Activated naive CD8-positive, alpha-beta T cell treated with anti-CD3 and anti-CD28 coated beads, Interleukin-2, amount 10 ng/mL, durations not matched to agents 7 days and 5 days (primary cell): ENCODE measurements around the gene EIF1. TPM values are rescaled to one million over a fixed set of nuclear protein-coding genes. Genes with fewer than 3 reads are reported as not detected.

ENCODE experiments used
- total RNA-seq, 2 experiments: library from RNA; stranded (reverse); gene quantifications; one replicate each; pipeline ENCODE4 v1.2.3, GENCODE V29; 2021

Gene EIF1
- total RNA-seq, 2 experiments from 2014 or later: 682 to 723 TPM

Other genes starting within 250 kb of the EIF1 start
- gene KRT38, start 247.9 kb upstream of the EIF1 start, total RNA-seq: not detected
- not detected for gene KRT32, start 221.5 kb upstream of the EIF1 start, total RNA-seq
- gene KRT35, start 207.7 kb upstream of the EIF1 start, total RNA-seq: not detected
- not detected for gene KRT36, start 199.0 kb upstream of the EIF1 start, total RNA-seq
- not detected for gene KRT13, start 183.3 kb upstream of the EIF1 start, total RNA-seq
- gene KRT15, start 170.0 kb upstream of the EIF1 start, total RNA-seq: not detected
- gene KRT19, start 160.6 kb upstream of the EIF1 start, total RNA-seq: not detected
- not detected for gene KRT9, start 116.8 kb upstream of the EIF1 start, total RNA-seq
- gene KRT14, start 102.0 kb upstream of the EIF1 start, total RNA-seq: not detected
- not detected for gene KRT16, start 76.1 kb upstream of the EIF1 start, total RNA-seq
- gene KRT17, start 64.3 kb upstream of the EIF1 start, total RNA-seq: not detected
- not detected for gene GAST, start 23.4 kb downstream of the EIF1 start, total RNA-seq
- under 1 TPM in 1 of 2 experiments, not detected in 1; 0.14 TPM for gene HAP1, start 45.8 kb downstream of the EIF1 start, total RNA-seq
- 10 to 100 TPM; 10.1 to 12.8 TPM for gene JUP, start 97.8 kb downstream of the EIF1 start, total RNA-seq
- gene P3H4, start 123.1 kb downstream of the EIF1 start, total RNA-seq: 1 to 10 TPM; 3.2 to 3.7 TPM
- gene FKBP10, start 124.1 kb downstream of the EIF1 start, total RNA-seq: under 1 TPM; 0.53 to 0.94 TPM
- 10 to 100 TPM; 30.1 to 35.4 TPM for gene NT5C3B, start 147.3 kb downstream of the EIF1 start, total RNA-seq
- gene KLHL10, start 148.9 kb downstream of the EIF1 start, total RNA-seq: not detected
- gene KLHL11, start 176.5 kb downstream of the EIF1 start, total RNA-seq: 10 to 100 TPM; 13.6 to 14.8 TPM
- 100 to 1,000 TPM; 142 to 153 TPM for gene ACLY, start 230.1 kb downstream of the EIF1 start, total RNA-seq
- gene ODAD4, start 241.7 kb downstream of the EIF1 start, total RNA-seq: under 1 TPM; 0.65 to 0.72 TPM